GM23248 (cell line): Measurements from ENCODE around the gene CNTLN.
"Not testable (repeated sequence)": the region's sequence is repeated elsewhere in the genome, so short reads cannot be mapped to it uniquely, and the experiment has no call there.

ENCODE experiments used
- EZH2 ChIP-seq: fragments of 200-600 bp; sonication (generic); IDR thresholded peaks from 2 replicates; pipeline ENCODE4 v1.6.1; 2018; ENCODE audit warnings: antibody characterized with exemption, mild to moderate bottlenecking; ENCODE audit not compliant: insufficient read depth, poor library complexity, severe bottlenecking
- EZH2phosphoT487 ChIP-seq: fragments of 200-600 bp; sonication (generic); IDR thresholded peaks from 2 replicates; pipeline ENCODE4 v1.6.1; 2018; ENCODE audit warnings: antibody characterized with exemption, moderate library complexity, mild to moderate bottlenecking, low read depth; ENCODE audit not compliant: insufficient read depth

DNA sequence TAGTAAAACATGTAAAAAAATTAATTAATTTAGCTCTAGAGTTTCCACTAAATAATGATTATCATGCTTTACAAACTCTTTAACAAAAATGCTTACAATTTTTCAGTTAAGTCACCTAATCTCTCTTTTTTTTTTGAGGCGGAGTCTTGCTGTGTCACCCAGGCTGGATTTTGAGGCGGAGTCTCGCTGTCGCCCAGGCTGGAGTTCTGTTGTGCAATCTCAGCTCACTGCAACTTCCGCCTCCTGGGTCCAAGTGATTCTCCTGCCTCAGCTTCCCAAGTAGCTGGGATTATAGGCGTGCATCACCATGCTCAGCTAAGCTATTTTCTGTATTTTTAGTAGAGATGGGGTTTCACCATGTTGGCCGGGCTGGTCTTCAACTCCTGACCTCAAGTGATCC is 391.9 kb downstream of the CNTLN start:
- TF ChIP-seq EZH2, EZH2phosphoT487: not testable (repeated sequence)
